PC-9 (cell line): ENCODE measurements around the gene LINC00305.

Source experiments
- CTCF ChIP-seq: fragments of 200-600 bp; sonication (generic); conservative IDR thresholded peaks from 2 replicates; pipeline ENCODE4 v1.6.1; 2017; ENCODE audit warnings: mixed run types, antibody characterized with exemption, mild to moderate bottlenecking, moderate library complexity
- EZH2 ChIP-seq: fragments of 200-600 bp; sonication (generic); IDR thresholded peaks from 2 replicates; pipeline ENCODE4 v1.8.0; 2017; ENCODE audit warnings: antibody characterized with exemption, low read depth

DNA sequence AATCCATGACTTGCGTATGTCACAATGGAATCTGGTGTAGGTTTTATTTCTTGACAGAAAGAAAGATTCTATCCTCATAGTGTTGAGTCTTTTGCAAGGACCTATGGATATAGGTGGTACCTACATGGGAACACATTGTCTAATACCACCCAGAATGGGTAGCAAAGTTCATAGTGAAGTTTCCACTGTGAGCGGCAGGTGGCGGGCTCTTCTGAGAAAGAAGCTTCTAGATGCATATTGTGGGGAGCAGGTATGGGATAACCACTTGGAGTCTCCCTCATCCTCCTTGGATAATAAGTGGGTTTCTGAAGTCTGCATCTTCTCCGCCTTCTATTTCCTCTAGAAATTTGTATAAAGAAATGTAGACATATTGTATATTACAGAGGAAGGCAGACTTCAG is 44.9 kb downstream of the LINC00305 start:
- TF ChIP-seq CTCF (peak; percentile 43; the same call in 1 of the 2 replicates), EZH2 (no peak)
